HG02759 (cell line): ENCODE measurements around the gene SDR39U1.
"Not testable (repeated sequence)": the region's sequence is repeated elsewhere in the genome, so short reads cannot be mapped to it uniquely, and the experiment has no call there.

Experiments
- ATAC-seq: cut with Tn5 transposase; IDR thresholded peaks from one replicate; pipeline ENCODE4 v1.9.1; 2021; ENCODE audit warnings: mild to moderate bottlenecking, moderate library complexity; ENCODE audit not compliant: unreplicated experiment

SDR39U1 gene, protein sequence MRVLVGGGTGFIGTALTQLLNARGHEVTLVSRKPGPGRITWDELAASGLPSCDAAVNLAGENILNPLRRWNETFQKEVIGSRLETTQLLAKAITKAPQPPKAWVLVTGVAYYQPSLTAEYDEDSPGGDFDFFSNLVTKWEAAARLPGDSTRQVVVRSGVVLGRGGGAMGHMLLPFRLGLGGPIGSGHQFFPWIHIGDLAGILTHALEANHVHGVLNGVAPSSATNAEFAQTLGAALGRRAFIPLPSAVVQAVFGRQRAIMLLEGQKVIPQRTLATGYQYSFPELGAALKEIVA

DNA sequence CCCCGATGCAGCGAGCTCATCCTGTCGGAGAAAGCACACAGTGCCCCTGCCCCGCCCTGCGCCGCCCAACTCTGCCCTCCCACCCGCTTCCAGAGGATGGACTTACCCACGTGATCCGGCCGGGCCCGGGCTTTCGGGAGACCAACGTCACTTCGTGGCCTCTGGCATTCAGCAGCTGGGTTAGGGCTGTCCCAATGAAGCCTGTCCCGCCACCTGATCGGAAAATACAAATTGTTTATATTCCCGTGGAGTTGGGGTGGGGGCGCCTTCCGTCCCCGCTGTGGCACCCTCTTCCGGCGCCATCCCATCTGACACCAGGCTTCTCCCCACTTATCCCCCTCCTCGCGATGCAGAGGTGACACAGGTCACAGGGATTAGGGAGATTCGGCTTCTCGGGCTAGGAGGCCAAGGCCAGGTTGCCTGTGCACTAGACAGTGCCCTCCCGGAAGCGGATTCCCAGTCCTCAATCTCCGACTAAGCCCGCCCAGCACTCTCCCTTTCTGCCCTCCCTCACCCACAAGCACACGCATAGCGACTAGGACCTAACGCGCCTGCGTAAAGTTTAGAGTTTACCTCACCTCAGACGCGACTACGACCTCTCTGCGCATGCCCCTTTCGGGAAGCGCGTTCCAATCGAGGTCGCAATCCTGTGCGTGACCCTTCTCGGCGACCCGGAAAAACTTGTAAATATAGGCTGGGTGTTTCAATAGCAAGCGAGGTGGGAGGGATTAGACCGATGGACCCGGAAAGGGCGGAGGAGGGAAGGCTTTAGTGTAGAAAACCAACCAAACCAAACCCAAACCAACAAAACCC lies at the start of gene SDR39U1:
SDR39U1 (minus strand) TSS at position 537 of the 813 bp plus-strand sequence; CDS start at position 530, 7 bp downstream.
- ATAC-seq: peak; percentile 92

GRCh38 chr14:24491586-24492408 lies 49.2 kb upstream of the SDR39U1 start:
- ATAC-seq: not testable (repeated sequence)

GRCh38 chr14:24483604-24484252 lies 41.2 kb upstream of the SDR39U1 start:
- no peak for ATAC-seq

DNA sequence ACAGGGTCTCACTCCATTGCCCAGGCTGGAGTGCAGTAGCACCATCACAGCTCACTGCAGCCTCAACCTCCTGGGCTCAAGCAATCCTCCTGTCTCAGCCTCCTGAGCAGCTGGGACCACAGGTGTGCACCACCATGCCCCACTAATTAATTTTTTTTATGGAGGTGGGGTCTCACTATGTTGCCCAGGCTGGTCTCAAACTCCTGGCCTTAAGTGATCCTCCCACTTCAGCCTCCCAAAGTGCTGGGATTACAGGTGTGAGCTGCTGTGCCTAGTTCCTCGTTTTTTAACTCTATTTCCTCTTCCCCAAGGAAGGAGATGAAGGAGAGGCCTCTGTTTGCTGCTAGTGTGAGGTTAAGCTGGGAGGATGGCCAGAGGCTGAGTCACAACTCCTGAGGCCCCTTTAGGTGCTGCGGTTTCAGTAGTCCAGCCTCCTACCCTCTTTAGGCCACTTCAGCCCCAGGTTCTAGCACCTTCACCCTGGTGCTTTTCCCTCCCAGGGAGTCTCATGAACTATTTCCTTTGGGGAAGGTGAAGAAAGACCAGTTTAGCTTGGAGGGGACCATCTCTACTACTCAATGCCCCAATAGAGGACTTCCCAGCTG lies 40.2 kb upstream of the SDR39U1 start:
- ATAC-seq: not testable (repeated sequence)

- peak; percentile 78 for ATAC-seq
These were observed 39.2 kb upstream of the SDR39U1 start for GRCh38 chr14:24481622-24482324.

DNA sequence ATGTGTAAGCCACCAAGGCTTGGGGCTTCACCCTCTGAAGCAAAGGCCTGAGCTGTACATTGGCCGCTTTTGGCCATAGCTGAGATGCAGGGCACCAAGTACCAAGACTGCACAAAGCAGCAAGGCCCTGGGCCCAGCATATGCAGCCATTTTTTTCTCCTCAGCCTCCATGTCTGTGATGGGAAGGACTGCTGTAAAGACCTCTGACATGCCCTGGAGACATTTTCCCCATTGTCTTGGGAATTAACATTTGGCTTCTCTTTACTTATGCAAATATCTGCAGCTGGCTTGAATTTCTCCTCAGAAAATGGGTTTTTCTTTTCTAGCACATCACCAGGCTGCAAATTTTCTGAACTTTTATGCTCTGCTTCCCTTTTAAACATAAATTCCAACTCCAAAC lies 37.4 kb upstream of the SDR39U1 start:
- ATAC-seq: not testable (repeated sequence)

- no peak for ATAC-seq
These were observed 32.7 kb upstream of the SDR39U1 start for GRCh38 chr14:24475261-24475660.

- no peak for ATAC-seq
These were observed 30.6 kb upstream of the SDR39U1 start for GRCh38 chr14:24473211-24473610.

GRCh38 chr14:24470450-24470849 lies 27.9 kb upstream of the SDR39U1 start:
- ATAC-seq: not testable (repeated sequence)

DNA sequence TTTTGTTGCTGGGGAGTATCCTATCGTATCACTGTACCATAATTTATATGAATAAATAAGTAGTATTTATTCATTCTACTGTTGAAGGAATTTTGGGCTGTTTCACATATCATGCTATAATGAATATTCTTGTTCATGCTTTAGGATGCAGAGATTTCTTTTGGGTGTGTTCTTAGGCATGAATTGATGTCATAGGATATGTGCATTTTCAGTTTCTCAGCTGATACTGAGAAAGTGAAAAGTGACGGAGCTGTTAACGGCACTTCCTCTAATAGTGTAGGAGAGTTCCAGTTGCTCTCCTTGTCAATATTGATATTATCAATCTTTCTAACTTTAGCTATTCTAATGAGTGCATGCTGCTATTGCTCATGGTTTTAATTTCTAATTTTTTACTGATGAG lies 23.2 kb upstream of the SDR39U1 start:
- ATAC-seq: no peak

- no peak for ATAC-seq
These were observed 22.8 kb upstream of the SDR39U1 start for GRCh38 chr14:24465368-24465767.

GRCh38 chr14:24463884-24464785 lies 21.6 kb upstream of the SDR39U1 start:
- ATAC-seq: no peak

DNA sequence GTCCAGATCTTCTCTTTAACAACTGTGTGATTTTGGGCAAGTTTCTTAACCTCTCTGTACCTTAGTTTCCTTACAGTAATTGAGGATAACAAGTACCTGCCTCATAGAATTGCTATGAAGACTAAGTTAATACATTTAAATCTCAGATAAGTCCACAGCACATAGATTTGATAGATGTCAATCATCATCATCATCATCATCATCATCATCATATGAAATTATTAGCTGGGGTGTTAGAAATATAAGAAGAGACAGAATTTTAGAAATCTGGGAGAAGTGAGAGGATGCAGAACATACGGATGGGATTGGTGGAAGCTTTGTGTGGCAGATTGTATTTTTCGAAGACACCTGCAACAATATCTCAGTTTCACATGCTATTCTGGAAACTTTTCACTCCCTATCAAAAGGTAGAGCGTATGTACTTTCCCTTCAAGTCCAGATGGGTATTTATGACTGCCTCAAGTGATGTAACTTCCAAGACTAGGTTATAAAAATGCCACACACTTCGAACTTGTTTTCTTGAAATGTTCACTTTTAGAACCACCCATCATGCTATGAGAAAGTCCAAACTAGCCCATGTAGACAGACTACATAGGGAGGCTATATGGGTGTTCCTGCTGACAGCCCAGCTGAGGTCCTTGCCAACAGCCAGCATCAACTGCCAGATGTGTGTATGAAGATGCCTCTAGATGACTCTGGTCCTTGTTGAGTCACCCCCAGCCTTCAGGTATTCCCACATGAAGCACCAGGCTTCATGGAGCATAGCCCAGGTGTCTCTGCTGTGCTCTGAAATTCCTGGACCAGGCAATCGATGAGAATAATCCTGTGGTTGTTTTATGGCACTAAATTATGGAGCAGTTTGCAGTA lies 20.7 kb upstream of the SDR39U1 start:
- no peak for ATAC-seq

GRCh38 chr14:24461336-24461735 lies 18.8 kb upstream of the SDR39U1 start:
- ATAC-seq: no peak

DNA sequence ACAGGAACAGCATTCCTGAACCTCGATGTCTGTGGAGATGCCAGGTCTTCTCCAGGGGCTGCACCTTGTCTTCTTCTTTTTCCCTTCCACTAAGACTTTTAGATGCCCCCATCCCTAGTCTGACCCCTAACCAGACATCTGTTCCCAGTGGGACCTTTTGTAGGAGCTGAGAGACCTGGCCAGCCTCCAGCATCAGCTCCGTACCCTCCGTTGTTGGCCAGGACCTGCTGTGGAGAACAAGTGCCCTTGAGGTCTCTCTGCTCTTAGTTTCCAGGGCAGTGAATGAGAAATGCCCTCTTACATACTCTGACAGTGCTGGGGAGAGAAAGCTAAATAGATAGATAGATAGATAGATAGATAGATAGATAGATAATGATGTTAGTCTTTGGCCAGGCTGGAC lies 16.8 kb upstream of the SDR39U1 start:
- no peak for ATAC-seq

GRCh38 chr14:24458736-24459135 lies 16.2 kb upstream of the SDR39U1 start:
- ATAC-seq: no peak

GRCh38 chr14:24456980-24457379 lies 14.4 kb upstream of the SDR39U1 start:
- no peak for ATAC-seq

DNA sequence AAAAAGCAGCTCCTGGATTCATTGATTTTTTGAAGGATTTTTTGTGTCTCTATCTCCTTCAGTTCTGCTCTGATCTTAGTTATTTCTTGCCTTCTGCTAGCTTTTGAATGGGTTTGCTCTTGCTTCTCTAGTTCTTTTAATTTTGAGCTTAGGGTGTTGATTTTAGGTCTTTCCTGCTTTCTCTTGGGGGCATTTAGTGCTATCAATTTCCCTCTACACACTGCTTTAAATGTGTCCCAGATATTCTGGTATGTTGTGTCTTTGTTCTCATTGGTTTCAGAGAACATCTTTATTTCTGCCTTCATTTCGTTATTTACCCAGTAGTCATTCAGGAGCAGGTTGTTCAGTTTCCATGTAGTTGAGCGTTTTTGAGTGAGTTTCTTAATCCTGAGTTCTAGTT lies 8.3 kb upstream of the SDR39U1 start:
- not testable (repeated sequence) for ATAC-seq
